NCI-H69 (cell line): Measurements from ENCODE around the gene WASF1.

Source experiments
- DNase-seq: peaks from one replicate; lab custom pipeline; 2025; lab: John Stamatoyannopoulos, UW

Gene WASF1

GRCh38 chr6:110179406-110180227, at the start of gene WASF1:
Gene WASF1 (minus strand): TSS chr6:110179670. CDS start chr6:110127601, 52,069 bp downstream.
- DNase-seq: peak; percentile 97

GRCh38 chr6:110226261-110226660, 46.8 kb upstream of the WASF1 start:
- no peak for DNase-seq

GRCh38 chr6:110221738-110222137, 42.3 kb upstream of the WASF1 start:
- DNase-seq: no peak

- no peak for DNase-seq
Measured at GRCh38 chr6:110217266-110217665, 37.8 kb upstream of the WASF1 start.

- DNase-seq: no peak
Measured at GRCh38 chr6:110216140-110216539, 36.7 kb upstream of the WASF1 start.

- no peak for DNase-seq
Measured at GRCh38 chr6:110214338-110214737, 34.9 kb upstream of the WASF1 start.

- no peak for DNase-seq
Measured at GRCh38 chr6:110211753-110212152, 32.3 kb upstream of the WASF1 start.

- no peak for DNase-seq
Measured at GRCh38 chr6:110207652-110208051, 28.2 kb upstream of the WASF1 start.

GRCh38 chr6:110201151-110201884, 21.8 kb upstream of the WASF1 start:
- no peak for DNase-seq

GRCh38 chr6:110198561-110198960, 19.1 kb upstream of the WASF1 start:
- no peak for DNase-seq

- DNase-seq: no peak
Measured at GRCh38 chr6:110196874-110197273, 17.4 kb upstream of the WASF1 start.

- no peak for DNase-seq
Measured at GRCh38 chr6:110195639-110196038, 16.2 kb upstream of the WASF1 start.

GRCh38 chr6:110191477-110191876, 12.0 kb upstream of the WASF1 start:
- no peak for DNase-seq

GRCh38 chr6:110190726-110191125, 11.3 kb upstream of the WASF1 start:
- no peak for DNase-seq

GRCh38 chr6:110188791-110189190, 9.3 kb upstream of the WASF1 start:
- no peak for DNase-seq

GRCh38 chr6:110185879-110186278, 6.4 kb upstream of the WASF1 start:
- no peak for DNase-seq

GRCh38 chr6:110183292-110183885, 3.9 kb upstream of the WASF1 start:
- DNase-seq: no peak

- no peak for DNase-seq
Measured at GRCh38 chr6:110181131-110182030, 1.9 kb upstream of the WASF1 start.

GRCh38 chr6:110180228-110181008, 948 bp upstream of the WASF1 start, which contains the start of gene CDC40:
Gene CDC40 (plus strand): TSS chr6:110180427. CDS start chr6:110180445, 18 bp downstream.
- peak; percentile 81 for DNase-seq

GRCh38 chr6:110178626-110179405, 654 bp downstream of the WASF1 start:
- peak; percentile 84 for DNase-seq
